H1 (cell line): Measurements from ENCODE around the gene FAM184B. TPM values are rescaled to one million over a fixed set of nuclear protein-coding genes. Genes with fewer than 3 reads are reported as not detected.

Source experiments
- GABPA ChIP-seq: IDR thresholded peaks from 2 replicates; pipeline ENCODE4 v1.6.1; 2011; ENCODE audit warnings: mild to moderate bottlenecking, low read length, moderate library complexity, borderline replicate concordance; ENCODE audit not compliant: insufficient read depth
- NANOG ChIP-seq: IDR thresholded peaks from 2 replicates; pipeline ENCODE4 v1.6.1; 2011; ENCODE audit warnings: low read length, low read depth, mild to moderate bottlenecking, inconsistent platforms; ENCODE audit not compliant: insufficient read depth, poor library complexity, severe bottlenecking
- POLR2AphosphoS5 ChIP-seq: IDR thresholded peaks from 2 replicates; pipeline ENCODE4 v1.6.1; 2011; ENCODE audit warnings: low read depth, low read length
- SIRT6 ChIP-seq: IDR thresholded peaks from one replicate; pipeline ENCODE4 v1.7.1; 2012; ENCODE audit warnings: low read length, inconsistent platforms
- TEAD4 ChIP-seq: IDR thresholded peaks from 2 replicates; pipeline ENCODE4 v1.6.1; 2012; ENCODE audit warnings: low read depth, low read length, inconsistent platforms, mixed read lengths
- polyA plus RNA-seq, 7 experiments: library from polyadenylated mRNA; depleted of rRNA in 3 of 7; stranded (reverse) in 5 of 7; unstranded in 2 of 7; fragments of >200 nt in 5 of 7; fragments of 200-250 nt in 2 of 7; gene quantifications; 1 replicate in 5 of 7; 2 replicates in 1 of 7; 4 replicates in 1 of 7; pipeline versions ENCODE4 v1.2.1 to v1.2.3, GENCODE V29; 2011 to 2013; ENCODE audit warnings: missing spikeins in 2 of 7, mixed read lengths in 2 of 7
- total RNA-seq: library from RNA; stranded (reverse); fragmentation: NEBNext Ultra II Directional; extraction: Animal tissue kit (Norgen Biotek cat#: 25700); gene quantifications from 2 replicates; pipeline ENCODE4 v1.2.1, GENCODE V29; 2021

Gene FAM184B
- total and polyA plus RNA-seq, 2 of the 8 experiments (the other 6 are each of a cell fraction or from before 2014, with no cell fraction given), result 0.05 to 0.39 TPM

DNA sequence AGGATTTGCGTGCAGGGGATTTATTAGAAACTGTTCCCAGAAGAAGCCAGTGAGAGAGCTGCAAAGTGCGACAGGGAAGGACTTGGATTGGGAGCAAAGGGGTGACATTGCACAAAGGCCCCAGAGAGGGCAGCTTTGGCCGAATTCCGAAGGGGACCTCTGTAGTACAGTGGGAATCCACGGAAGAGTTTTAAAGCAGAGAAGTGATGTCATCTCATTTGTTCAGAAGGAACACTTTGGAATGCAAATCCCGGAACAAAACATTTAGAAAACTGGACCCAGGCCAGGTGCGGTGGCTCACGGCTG, 71.7 kb downstream of the FAM184B start (continued):
- TF ChIP-seq TEAD4, result no peak
- no peak for TF ChIP-seq GABPA
- no peak for TF ChIP-seq POLR2AphosphoS5
- TF ChIP-seq NANOG, result no peak
- TF ChIP-seq SIRT6, result no peak
